Measurements from ENCODE around the gene AMOTL2. TPM values are rescaled to one million over a fixed set of nuclear protein-coding genes. Genes with fewer than 3 reads are reported as not detected.

AMOTL2 gene
- total RNA-seq, 4 donors from 2014 or later = 54.5 to 99.0 (median 59.1) TPM

DNA sequence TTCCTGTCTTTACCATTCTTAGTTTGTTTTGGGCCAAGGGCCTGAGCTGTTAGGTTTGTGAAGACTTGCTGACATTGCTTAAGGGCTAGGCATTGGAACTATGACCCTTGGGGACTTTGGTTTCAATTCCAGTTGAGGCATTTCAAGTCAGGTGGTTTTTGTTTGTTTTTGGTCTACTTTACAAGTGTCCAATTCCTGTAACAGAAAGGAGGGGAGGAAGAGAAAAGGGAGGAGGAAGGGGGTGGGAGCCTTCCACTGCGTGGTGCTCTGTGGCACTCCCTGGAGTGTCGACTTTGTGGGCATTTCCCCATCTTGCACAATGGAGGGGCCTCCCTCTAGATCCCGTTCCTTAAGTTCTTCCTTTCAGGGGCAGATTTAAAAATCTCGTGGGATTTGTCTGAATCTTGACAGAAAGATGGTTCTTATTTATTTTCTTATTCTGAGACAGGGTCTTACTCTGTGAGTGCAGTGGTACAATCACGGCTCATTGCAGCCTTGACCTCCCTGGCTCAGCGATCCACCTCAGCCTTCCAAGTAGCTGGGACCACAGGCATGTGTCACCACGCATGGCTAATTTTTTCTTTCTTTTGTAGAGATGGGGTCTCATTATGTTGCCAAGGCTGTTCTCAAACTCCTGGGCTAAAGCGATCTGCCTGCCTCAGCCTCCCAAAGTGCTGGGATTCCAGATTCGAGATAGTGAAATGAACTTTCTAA lies 64.1 kb downstream of the AMOTL2 start:
- 62 to 84% methylated on average over 8 to 9 of the region's 9 CpGs for WGBS, 2 donors
- no peak for DNase-seq
- no peak for TF ChIP-seq POLR2A (IDR thresholded peaks at IDR 0.05)
- TF ChIP-seq, protein P1, sequence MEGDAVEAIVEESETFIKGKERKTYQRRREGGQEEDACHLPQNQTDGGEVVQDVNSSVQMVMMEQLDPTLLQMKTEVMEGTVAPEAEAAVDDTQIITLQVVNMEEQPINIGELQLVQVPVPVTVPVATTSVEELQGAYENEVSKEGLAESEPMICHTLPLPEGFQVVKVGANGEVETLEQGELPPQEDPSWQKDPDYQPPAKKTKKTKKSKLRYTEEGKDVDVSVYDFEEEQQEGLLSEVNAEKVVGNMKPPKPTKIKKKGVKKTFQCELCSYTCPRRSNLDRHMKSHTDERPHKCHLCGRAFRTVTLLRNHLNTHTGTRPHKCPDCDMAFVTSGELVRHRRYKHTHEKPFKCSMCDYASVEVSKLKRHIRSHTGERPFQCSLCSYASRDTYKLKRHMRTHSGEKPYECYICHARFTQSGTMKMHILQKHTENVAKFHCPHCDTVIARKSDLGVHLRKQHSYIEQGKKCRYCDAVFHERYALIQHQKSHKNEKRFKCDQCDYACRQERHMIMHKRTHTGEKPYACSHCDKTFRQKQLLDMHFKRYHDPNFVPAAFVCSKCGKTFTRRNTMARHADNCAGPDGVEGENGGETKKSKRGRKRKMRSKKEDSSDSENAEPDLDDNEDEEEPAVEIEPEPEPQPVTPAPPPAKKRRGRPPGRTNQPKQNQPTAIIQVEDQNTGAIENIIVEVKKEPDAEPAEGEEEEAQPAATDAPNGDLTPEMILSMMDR (IDR thresholded peaks at IDR 0.05) = no peak

DNA sequence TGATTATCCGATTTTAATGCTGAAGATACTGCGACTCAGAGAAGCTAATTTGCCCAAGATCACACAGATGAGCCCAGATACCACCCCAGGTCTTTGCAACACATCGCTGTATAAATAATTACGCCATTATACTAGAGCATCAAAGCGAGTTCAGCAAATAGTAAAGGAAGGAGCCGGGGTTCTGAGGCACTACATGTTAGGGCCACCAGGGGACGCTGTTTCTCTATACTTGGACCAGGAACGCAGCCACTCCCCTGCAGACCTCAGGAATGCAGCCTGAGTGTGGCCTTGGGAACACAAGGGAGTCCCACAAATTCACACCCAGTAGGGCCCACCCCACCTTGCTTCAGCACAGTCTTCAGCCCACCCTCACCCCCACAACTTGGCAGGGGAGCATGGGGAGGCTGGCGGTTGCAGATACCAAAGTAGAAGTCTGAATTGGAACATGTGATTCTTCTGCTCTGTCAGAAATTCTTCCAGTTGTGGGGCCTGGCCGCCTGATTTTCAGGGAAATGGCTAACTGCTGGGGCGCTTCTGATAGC lies 65.8 kb downstream of the AMOTL2 start:
- H3K4me1 ChIP-seq = peaks cover 27 to 58% (median 37%) of the 10 kb centered on the region in 3 donors
- no peak for DNase-seq
- peak overlapping the region; percentile 57 to 95 (median 86) for H3K27ac ChIP-seq
- H3K36me3 ChIP-seq = no peaks in the 10 kb centered on the region
- peaks cover 0 to 2% (median 0%) of the 10 kb centered on the region in 4 donors for H3K27me3 ChIP-seq
- 6 to 8% methylated on average over 6 to 7 of the region's 11 CpGs for WGBS, 2 donors
- TF ChIP-seq POLR2A (IDR thresholded peaks at IDR 0.05) = no peak
- TF ChIP-seq, protein P1 (IDR thresholded peaks at IDR 0.05) = peak; percentile 83 to 100 (median 100)
- intact Hi-C loops (cut with DNase I) = loop anchor here (5.0 kb wide), 2 partner anchors 96 to 164 kb away; no protein-coding TSS in a partner anchor
- H3K9me3 ChIP-seq = no peaks in the 10 kb centered on the region
- peak overlapping the region in 1 of 4 donors; percentile 41 for H3K4me3 ChIP-seq

More for the DNA sequence above, 64.1 kb downstream of the AMOTL2 start:
- H3K36me3 ChIP-seq = no peaks in the 10 kb centered on the region
- H3K4me3 ChIP-seq = no peak overlapping the region
- H3K4me1 ChIP-seq = peaks cover 41 to 75% (median 54%) of the 10 kb centered on the region in 3 donors
- H3K27me3 ChIP-seq = peaks cover 0 to 5% (median 0%) of the 10 kb centered on the region in 4 donors
- intact Hi-C loops (cut with DNase I) = loop anchor here (5.0 kb wide), 3 partner anchors 57 to 162 kb away; no protein-coding TSS in a partner anchor
- peak overlapping the region in 3 of 4 donors; percentile 79 to 95 (median 94) for H3K27ac ChIP-seq
- H3K9me3 ChIP-seq = no peaks in the 10 kb centered on the region

DNA sequence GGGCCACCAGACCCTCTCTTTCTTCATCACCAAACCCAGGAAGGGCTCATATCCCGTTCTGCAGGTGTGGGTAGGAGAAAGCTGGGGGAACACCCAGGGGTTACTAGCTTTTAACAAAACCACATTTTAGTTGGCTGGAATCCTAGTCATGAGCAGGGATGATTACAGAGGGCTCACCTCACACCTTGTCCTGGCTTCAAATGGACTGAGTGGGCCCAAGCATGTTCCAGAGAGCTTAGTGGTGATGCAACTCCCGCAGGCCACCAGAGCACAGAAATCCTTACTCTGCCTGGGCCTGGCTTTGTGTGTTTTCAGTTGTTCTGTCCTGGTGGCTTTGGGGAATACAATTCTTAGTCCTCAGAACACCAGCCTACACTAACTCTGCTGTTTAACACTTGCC lies 66.8 kb downstream of the AMOTL2 start:
- WGBS, 2 donors = 37 to 43% methylated on average over 1 to 2 of the region's 2 CpGs
- intact Hi-C loops (cut with DNase I) = loop anchor here (5.0 kb wide), 2 partner anchors 95 to 165 kb away; no protein-coding TSS in a partner anchor
- TF ChIP-seq, protein P1 (IDR thresholded peaks at IDR 0.05) = no peak
- no peak for TF ChIP-seq POLR2A (IDR thresholded peaks at IDR 0.05)

DNA sequence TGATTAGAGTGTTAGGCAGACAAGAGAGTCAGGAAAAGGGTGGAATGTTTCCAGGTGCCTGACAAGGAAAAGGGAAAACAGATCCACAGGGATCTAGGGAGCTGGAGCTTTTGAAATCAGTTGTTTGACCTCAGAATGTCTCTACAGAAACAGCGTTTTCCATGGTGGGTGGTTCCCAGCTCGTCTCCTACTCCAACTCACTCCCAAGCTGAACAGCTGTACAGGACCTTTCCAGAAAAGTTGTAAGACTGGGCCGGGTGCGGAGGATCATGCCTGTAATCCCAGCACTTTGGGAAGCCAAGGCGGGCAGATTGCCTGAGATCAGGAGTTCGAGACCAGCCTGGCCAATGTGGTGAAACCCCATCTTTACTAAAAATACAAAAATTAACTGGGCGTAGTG lies 67.9 kb downstream of the AMOTL2 start:
- 67 to 75% methylated on average over 4 to 7 of the region's 7 CpGs for WGBS, 2 donors
- no peak overlapping the region for H3K27ac ChIP-seq
- no peak overlapping the region for H3K4me3 ChIP-seq
- intact Hi-C loops (cut with DNase I) = loop anchor here (5.0 kb wide), 2 partner anchors 94 to 166 kb away; no protein-coding TSS in a partner anchor
- H3K4me1 ChIP-seq = peaks cover 7 to 37% (median 21%) of the 10 kb centered on the region in 3 donors
- no peaks in the 10 kb centered on the region for H3K9me3 ChIP-seq
- no peak for DNase-seq
- TF ChIP-seq, protein P1 (IDR thresholded peaks at IDR 0.05) = no peak
- TF ChIP-seq POLR2A (IDR thresholded peaks at IDR 0.05) = no peak
- no peaks in the 10 kb centered on the region for H3K27me3 ChIP-seq
- H3K36me3 ChIP-seq = no peaks in the 10 kb centered on the region

More for the DNA sequence above, 66.8 kb downstream of the AMOTL2 start:
- H3K9me3 ChIP-seq = no peaks in the 10 kb centered on the region
- peaks cover 17 to 48% (median 31%) of the 10 kb centered on the region in 3 donors for H3K4me1 ChIP-seq
- H3K36me3 ChIP-seq = no peaks in the 10 kb centered on the region
- no peak overlapping the region for H3K4me3 ChIP-seq
- DNase-seq = no peak
- H3K27ac ChIP-seq = no peak overlapping the region
- H3K27me3 ChIP-seq = no peaks in the 10 kb centered on the region

Small RNA genes within 50 kb of the gene (small RNA-seq; reads per million reads assigned to genes)
- gene HMGN1P9 (0 reads per million in 4 donors), gene MIR6827 (0 to 0.82 (median 0.18) reads per million in 4 donors)

Other genes with a start within 250 kb of the AMOTL2 start
- 10 to 100 TPM; 29.3 to 75.5 (median 39.1) TPM for gene RYK, start 123.6 kb downstream of the AMOTL2 start, total RNA-seq
- 10 to 100 TPM; 20.7 to 38.7 (median 26.0) TPM for gene ANAPC13, start 111.5 kb upstream of the AMOTL2 start, total RNA-seq
- gene CEP63, start 111.6 kb upstream of the AMOTL2 start, total RNA-seq = 10 to 100 TPM in 3 of 4 donors, 1 to 10 TPM in 1; 7.7 to 18.1 (median 14.4) TPM

All from esophagus squamous epithelium (tissue), 5 donors.